ENCODE data around the gene COBL. TPM values are rescaled to one million over a fixed set of nuclear protein-coding genes. Genes with fewer than 3 reads are reported as not detected.

COBL gene
- total and polyA plus RNA-seq, 10 of the 15 experiments (the other 5 are each of a cell fraction or from before 2014, with no cell fraction given): 0.21 TPM; not detected in 9

- no peak for TF ChIP-seq EP300 (IDR thresholded peaks at IDR 0.05; ENCODE audit: borderline replicate concordance in 1 of 2, control insufficient read depth in 1 of 2, low read depth in 2 of 2, low read length in 2 of 2)
- TF ChIP-seq SMARCA5 (IDR thresholded peaks at IDR 0.05): no peak
- no peak for TF ChIP-seq ZNF274 (IDR thresholded peaks at IDR 0.05; ENCODE audit: insufficient read depth, insufficient read length)
- no peak for TF ChIP-seq MTA3 (IDR thresholded peaks at IDR 0.05; ENCODE audit: borderline replicate concordance, low read length)
- TF ChIP-seq, protein P1, sequence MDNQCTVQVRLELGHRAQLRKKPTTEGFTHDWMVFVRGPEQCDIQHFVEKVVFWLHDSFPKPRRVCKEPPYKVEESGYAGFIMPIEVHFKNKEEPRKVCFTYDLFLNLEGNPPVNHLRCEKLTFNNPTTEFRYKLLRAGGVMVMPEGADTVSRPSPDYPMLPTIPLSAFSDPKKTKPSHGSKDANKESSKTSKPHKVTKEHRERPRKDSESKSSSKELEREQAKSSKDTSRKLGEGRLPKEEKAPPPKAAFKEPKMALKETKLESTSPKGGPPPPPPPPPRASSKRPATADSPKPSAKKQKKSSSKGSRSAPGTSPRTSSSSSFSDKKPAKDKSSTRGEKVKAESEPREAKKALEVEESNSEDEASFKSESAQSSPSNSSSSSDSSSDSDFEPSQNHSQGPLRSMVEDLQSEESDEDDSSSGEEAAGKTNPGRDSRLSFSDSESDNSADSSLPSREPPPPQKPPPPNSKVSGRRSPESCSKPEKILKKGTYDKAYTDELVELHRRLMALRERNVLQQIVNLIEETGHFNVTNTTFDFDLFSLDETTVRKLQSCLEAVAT (IDR thresholded peaks at IDR 0.05): no peak
- no peak for TF ChIP-seq NFIC (IDR thresholded peaks at IDR 0.05; ENCODE audit: low read depth, low read length)
- no peak for TF ChIP-seq HDAC6 (IDR thresholded peaks at IDR 0.05; ENCODE audit: unreplicated experiment)
- no peak for TF ChIP-seq E4F1 (IDR thresholded peaks at IDR 0.05; ENCODE audit: borderline replicate concordance, partially characterized antibody)
- TF ChIP-seq IKZF1 (conservative IDR thresholded peaks at IDR 0.05): no peak
- TF ChIP-seq FOXK2 (IDR thresholded peaks at IDR 0.05): no peak
- TF ChIP-seq CBFB (IDR thresholded peaks at IDR 0.05; ENCODE audit: low read depth): no peak
- no peak for TF ChIP-seq NKRF (conservative IDR thresholded peaks at IDR 0.05)
- TF ChIP-seq SUZ12 (IDR thresholded peaks at IDR 0.05; ENCODE audit: unreplicated experiment): no peak
Measured at GRCh38 chr7:51053160-51053925, 263.3 kb downstream of the COBL start (continued).

All from GM12878 (cell line).